Hematopoietic multipotent progenitor cell treated with erythropoietin and hydrocortisone succinate and interleukin-3 and kit ligand, for 17 days (in vitro differentiated cells): Measurements from ENCODE around the gene JADE1.
A peak's percentile ranks its signal among the peaks of the same experiment; 100 is the strongest.

Source experiments
- DNase-seq: peaks from one replicate; pipeline ENCODE4 v3.0.0-alpha.2; 2015; ENCODE audit warnings: low spot score

The JADE1 gene

DNA sequence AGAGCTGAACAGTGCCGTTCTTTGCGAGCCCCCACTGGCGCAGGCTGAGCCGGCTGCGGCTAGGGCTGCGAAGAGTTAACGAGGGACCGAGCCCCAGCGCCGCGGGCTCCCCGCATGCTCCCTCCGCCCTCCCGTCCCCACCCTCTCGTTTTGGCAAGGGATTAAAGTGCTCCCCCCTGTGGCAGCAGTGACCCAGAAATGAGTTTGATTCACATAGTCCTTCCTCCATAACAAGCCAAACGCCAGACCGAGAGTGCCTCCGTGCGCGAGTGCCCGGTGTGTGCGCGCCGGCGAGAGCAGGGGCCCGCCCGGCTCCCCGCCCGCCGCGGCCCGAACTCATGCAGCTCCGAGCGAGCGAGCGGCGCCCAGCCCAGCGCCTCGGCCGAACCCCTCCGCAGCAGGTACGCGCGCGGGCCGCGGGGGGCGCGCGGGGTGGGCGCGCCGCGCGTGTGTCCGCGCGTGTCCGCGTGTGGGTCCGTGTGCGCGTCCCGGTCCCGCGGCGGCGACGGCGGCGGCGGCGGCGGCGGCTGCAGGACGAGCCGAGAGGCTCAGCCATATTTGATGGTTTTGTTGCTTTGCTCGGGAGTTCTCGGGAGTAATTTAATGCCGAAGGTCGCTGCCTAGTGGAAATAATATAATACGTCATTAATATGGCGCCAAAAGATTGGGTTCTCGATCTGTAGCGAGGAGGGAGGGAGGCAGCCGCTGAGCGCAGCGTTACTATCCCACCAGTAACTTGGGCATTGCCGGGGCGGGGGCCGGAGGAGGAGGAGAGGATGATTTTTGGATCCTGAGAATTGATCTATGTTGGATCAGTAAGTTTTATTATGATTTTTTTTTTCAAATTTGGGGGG is at the start of gene JADE1:
Gene JADE1 (plus strand): TSS at position 224 of the 854 bp plus-strand sequence. CDS start 22,059 bp downstream, outside the sequence.
- peak; percentile 89 for DNase-seq

GRCh38 chr4:128766781-128767180 is 42.7 kb upstream of the JADE1 start:
- DNase-seq = no peak

DNA sequence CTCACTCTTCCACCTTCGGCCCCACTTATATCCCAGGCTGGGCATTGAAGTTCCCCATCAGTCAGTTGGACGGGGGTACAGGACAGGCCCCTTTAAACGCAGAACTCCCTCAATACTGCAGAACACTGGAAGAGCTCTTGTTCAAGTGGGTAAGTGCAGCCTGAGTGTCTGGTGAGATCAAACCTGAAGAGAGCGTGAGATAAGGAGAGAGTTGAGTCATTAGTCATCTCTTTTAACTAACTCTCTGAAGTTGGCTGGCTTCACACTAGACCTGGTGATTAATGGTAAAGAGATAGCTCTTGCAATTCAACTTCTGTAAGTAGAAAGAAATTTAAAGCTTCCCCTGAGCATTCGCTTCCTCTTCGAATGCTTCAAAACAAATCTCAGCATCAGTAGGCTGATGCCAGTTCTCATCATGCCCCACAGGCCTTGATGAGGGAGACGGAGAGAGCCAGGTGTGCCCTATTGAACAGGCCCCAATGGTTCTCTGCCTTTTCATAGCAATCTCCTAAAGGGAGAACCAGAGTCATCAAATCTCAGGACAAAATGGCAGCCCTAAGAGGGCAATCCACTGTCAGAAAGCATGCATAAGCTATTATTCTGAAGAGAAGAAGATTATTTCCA is 41.0 kb upstream of the JADE1 start:
- DNase-seq = no peak

DNA sequence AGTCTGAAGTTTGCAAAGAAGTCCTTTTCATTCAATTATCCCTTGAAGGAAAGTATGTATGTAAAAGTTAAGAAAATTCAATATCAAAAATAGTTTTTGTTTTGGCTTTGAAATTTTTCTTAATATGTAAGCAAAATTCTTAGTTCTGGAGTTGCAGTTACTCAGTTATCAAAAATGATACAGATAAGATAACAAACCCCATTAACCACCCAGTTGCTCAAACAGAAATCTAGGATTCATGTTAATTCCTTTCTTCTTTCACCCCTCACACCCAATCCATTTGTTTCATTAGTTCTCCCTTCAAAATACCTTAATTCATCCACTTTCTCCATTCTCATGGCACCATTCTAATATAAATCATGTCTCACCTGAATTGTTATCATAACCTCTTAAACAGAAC is 40.5 kb upstream of the JADE1 start:
- DNase-seq = no peak

DNA sequence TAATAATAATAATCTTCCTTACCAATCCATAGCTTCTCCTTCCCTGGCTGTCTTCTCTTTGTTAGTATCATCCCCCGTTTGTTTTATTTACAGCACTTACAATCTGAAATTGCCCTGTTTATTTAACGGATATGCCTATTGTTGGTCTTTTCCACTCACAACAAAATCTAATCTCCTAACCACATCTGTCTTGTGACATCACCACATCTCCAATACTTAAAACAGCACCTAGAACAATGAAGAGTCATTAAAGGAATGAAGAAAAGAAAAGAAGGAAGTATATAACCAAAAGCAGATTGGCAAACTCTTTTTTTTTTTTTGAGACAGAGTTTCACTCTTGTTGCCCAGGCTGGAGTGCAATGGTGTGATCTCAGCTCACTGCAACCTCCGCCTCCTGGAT is 38.7 kb upstream of the JADE1 start:
- DNase-seq = no peak

DNA sequence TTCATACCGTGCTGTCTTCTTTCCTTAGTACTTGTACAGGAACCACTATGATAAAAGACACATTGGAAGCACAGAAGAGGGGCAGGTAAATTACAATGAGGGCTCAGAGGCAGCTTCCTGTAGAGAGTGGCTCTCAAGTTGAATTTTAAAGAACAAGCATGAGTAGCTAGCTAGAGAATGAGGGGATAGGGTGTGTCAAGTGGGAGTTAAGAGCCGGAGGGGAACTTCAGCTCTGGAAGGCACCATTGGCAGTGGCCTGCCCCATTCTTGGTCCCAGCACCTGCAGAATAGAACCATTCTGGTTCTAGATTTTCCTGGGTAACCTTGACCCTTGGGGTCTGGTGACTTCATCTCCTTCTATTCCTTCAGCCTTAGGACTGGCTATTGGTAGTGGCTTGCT is 34.0 kb upstream of the JADE1 start:
- no peak for DNase-seq

- DNase-seq = no peak
These were observed 33.6 kb upstream of the JADE1 start for GRCh38 chr4:128775916-128776315.

DNA sequence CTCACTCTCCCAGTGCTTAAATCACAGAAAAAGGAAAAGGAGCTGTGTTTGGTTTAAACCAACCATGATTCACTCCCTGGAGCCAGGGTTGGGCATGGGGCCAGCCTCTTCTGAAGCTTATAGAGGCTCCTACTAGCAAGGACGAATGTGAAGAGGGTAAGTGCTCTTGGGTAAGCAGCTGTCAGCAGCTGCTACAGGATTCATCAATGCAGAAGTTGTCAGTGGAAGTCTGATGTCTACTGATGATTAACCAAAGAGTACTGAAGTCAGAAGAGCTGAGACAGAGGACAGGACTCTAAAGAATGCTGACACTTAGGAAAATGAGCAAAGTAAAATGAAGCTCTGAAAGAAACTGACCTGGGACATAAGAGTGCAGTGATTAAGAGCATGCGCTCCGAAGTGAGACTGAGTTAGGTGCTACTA is 32.7 kb upstream of the JADE1 start:
- no peak for DNase-seq

- DNase-seq = no peak
These were observed 28.8 kb upstream of the JADE1 start for GRCh38 chr4:128780688-128781087.

DNA sequence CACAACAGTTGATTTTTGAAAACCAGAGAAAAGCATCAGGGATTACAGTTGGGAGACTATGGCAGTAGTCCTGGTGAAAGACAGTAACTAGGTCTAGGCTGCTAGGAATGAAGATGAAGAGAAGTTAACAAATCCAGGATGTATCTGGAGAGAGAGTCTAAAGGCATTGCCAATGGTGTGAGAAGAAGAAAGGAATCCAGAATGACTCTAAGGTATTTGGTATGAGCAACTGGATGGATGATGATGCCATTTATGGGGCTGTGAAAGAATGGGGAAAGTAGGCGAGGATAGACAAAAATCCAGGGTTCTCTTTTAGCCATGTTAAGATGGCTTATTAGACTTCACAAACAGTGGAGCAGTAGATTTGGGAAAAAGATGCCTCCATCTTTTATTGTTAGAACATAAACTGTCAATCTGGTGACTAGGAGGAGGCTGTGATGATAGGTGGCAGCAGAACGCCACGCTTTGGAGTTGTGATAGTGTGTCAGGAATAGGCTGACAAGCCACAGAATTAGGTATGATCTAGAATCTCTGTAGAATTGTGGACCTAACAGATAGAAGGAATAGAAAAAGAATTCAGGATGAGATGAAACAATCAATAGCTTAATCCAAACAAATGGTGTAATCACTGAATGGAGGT is 27.3 kb upstream of the JADE1 start:
- DNase-seq = peak; percentile 39

DNA sequence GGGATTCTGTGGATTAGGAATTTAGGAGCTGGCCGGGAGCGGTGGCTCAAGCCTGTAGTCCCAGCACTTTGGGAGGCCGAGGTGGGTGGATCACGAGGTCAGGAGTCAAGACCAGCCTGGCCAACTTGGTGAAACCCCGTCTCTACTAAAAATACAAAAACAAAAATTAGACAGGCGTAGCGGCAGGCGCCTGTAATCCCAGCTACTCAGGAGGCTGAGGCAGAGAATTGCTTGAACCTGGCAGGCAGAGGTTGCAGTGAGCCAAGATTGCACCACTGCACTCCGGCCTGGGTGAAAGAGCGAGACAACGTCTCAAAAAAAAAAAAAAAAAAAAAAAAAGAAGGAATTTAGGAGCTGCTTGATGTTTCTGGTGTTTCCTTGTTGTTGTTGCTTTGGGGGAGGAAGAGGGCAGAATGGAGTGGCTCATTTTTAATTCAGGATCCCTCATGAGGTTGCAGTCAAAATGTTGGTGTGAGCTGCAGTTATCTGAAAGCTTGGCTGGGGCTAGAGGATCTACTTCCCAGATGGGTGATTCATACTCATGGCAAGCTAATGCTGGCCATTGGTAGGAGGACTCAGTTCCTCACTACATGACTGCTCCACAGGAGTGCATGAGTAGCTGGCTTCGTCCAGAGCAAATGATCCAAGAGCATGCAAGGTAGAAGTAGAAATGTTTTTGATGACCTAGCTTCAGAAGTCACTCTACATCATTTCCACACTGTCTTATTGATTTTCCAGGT is 26.5 kb upstream of the JADE1 start:
- DNase-seq = no peak

- no peak for DNase-seq
These were observed 21.8 kb upstream of the JADE1 start for GRCh38 chr4:128787509-128788311.

DNA sequence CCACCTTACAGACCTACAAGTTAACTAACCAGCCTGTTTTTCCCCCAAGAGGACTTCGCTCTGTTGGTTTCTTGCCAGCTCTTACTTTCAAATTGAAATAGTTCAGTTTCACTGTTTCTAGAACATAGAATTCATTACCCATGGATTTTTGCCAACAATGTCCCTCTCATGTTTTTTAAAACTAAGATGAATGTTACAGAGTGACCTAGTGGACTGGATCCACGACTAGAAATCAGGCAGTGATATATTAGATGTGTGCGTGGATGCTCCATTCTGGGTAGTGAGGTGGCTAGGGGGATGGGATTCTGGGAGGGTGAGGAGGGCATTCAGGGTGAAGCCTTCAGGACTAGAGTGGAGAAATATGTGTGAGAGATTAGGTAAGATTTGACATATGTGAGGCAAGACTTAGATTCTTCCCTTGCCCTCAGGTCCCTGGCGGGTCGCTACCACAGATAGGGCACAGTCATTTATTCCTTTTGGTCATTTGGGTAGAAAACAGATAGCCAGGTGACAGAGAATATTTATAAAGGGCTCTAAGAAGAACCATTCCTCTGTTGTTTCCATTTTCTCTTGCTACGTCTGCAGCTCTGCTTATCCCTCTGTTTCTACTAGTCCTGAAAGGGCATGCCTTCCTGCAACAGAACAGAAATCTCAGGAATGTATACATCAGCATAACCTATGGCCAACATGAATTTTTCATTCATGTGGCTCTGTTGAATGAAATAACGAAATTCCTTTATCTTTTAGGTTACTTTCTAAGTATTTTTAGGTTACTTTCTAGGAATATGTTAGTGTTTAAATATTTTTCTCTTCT is 15.4 kb upstream of the JADE1 start:
- no peak for DNase-seq

DNA sequence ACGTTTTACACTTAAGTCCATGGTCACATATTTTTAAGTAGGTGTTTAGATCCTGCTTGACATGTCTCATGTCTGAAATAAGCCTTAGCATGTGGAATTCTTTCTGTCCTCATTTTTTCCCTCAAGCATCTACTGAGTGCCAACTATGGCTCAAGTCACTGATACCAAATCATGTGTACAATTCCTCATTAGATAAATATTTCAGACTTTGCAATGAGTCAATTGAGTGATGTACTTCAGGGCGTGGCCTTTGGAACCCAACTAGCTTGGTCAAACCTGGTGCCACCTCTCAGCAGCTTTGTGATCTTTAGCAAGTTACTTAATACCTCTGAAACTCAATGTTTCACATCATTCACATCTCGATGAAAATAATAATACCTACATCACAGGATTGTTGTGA is 12.6 kb upstream of the JADE1 start:
- DNase-seq = no peak

DNA sequence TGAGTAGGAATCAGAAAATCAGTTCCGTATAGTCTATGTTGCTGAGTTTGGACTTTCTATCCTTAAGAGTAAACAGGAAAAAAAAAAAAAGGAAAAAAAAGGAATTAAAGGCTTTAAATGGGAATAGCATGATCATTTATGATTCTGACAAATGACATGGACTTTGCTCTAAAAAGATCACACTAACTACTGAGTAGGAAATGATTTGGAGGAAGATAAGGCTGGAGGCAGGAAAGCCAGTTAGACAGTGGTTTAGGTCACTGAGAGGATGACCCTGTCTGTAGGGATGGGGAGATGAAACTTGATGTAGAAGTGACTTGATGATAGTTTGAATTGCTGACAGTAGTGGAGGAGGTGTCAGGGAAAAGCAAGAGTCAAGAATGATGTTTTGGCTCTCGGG is 9.2 kb upstream of the JADE1 start:
- no peak for DNase-seq

- no peak for DNase-seq
These were observed 8.7 kb upstream of the JADE1 start for GRCh38 chr4:128800701-128801284.

GRCh38 chr4:128802680-128803628 is 6.5 kb upstream of the JADE1 start:
- DNase-seq = no peak

DNA sequence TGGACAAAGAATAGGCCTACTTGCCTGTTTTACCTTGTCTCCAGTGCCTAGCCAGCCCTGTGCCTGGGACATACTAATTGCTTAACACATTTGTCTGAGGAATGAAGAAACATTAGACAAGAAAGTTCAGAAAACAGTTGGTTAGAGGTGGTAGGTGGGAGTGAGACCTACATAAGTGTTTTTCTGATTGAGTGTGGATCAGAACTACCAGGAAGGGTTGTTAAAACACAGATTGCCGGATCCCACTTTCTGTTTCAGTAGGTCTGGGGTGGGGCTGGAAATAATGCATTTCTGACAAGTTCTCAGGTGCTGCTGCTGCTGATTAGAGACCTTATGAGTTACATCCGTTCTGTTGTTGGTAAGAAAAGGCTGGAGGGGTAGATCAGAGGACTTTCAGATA is 5.7 kb upstream of the JADE1 start:
- DNase-seq = no peak

DNA sequence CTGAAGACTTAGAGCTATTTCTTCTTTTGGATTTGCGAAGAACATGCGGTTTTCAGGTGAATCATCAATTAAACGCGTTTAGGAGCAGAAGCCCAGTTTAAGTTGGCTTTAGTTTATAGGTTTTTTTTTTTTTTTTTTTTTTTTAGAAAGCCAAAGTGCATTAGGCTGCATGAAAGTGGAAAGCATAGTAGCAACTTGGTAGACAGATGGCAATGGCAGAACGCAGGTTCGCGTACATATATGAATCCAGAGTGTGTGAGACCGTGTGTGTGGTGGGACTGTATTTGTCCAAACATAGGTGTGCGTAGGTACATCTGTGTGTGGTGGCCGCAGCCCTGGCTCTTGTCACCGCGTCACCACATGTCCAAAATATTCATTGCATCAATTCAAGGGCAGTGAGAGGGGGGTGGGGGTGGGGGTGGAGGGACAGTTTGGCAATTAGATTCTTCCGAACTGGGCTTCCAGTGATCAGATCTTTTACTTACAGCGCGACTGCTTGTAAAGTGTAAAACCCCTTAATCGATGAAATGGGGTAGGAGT is 901 bp downstream of the JADE1 start:
- DNase-seq = peak; percentile 21
